ENCODE data around the gene TBC1D2.
"Not testable (repeated sequence)": the region's sequence is repeated elsewhere in the genome, so short reads cannot be mapped to it uniquely, and the experiment has no call there.

The TBC1D2 gene

GRCh38 chr9:98255578-98256296 is at the start of gene TBC1D2:
Gene TBC1D2, minus strand, starts transcription at chr9:98255649. Its CDS starts 108 bp downstream, at chr9:98255541.
- DNase-seq (ENCODE audit: low read depth in 2 of 2) = peak; percentile 93 to 96

DNA sequence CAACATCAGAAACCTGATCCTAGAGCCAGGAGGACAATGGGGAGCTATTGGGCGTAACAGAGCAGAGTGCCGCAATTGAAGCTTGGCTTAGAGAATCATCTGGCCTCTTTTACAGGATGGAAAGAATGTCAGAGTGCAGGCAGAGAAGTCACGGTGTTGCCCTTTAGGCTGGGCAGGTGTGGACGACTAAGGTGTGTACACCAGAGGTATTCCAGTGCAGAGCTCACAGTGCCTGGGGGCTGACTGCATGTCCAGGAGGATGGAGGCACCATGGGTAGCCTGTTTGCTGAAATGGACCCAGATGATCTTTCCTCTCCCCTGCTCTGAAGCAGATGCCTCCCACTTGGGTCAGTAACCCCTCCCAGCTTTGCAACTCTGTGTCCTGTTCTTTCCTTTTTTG is 48.9 kb upstream of the TBC1D2 start:
- no peak for DNase-seq (ENCODE audit: low read depth in 2 of 2)

- DNase-seq (ENCODE audit: low read depth in 2 of 2) = no peak
Measured at GRCh38 chr9:98303633-98304125, 48.2 kb upstream of the TBC1D2 start.

- no peak for DNase-seq (ENCODE audit: low read depth in 2 of 2)
Measured at GRCh38 chr9:98302938-98303632, 47.6 kb upstream of the TBC1D2 start.

DNA sequence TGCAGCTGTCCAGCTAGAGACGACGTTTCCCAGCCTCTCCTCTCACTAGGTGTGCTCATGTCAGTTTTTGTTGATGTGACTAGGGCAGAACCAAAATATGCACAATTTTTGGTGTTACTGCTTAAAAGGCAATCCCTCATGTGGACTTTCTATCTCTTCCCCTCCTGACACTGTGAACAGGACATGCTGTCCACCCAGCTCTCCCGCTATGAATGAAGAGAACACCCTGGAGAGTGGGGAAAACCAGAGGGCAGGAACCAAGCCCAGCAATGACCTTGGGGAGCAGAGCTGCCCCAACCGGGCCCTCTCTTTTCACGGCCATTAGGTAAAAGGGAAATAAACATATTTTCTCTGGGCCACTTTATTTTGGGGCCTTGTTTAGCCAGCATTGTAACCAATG is 46.7 kb upstream of the TBC1D2 start:
- no peak for DNase-seq (ENCODE audit: low read depth in 2 of 2)

GRCh38 chr9:98300611-98301010 is 45.2 kb upstream of the TBC1D2 start:
- no peak for DNase-seq (ENCODE audit: low read depth in 2 of 2)

DNA sequence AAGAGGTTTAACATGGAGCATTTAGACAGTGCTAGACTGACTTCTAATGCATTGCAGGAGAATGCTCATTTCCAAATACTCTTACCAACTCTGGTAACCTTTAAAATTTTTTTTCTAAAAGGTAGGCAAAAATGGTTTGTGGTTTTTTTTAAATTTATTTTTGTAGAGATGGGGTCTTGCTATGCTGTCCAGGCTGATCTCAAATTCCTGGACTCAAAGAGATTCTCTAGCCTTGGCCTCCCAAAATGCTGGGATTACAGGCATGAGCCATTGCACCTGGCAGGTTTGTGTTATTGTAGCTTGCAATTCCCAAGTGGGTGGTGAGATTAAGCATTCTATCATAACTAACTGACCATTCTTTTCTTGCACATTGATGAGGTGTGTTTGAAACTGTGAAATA is 43.0 kb upstream of the TBC1D2 start:
- DNase-seq (ENCODE audit: low read depth in 2 of 2) = no peak

DNA sequence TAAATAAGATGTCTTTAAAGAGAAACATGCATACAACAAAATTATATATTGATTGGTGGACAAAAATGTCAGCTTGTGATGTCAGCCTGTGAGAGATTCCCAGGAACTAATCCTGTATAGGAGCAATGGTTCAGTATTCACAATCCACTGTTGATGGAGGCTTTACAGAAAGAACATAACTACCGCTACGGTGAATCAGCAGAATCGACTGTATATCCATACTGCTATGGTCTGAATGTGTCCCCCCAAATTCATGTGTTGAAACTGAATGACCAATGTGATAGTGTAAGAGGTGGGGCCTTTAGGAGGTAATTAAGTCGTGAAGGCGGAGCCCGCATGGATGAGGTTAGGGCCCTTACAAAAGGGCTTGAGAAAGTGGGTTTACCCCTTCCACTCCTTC is 40.4 kb upstream of the TBC1D2 start:
- no peak for DNase-seq (ENCODE audit: low read depth in 2 of 2)

DNA sequence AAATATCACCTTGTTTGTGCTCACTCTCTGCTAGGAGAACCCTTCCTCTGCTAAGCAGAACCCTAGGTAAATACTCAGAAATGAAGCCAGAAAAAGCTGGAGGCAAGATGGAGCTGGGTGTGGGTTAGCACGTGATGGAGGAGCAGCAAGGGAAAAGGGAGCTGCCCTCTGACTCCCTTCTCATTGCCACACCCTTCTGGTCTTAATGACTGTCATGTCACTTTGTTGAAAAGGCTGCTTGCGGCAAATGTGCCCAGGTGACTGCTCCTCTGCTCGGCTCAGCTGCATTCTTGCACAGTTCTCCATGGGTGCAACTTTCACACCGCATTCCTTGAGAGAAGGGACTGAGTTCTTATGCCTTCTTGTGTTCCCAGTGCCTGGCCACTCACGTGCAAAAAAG is 36.4 kb upstream of the TBC1D2 start:
- no peak for DNase-seq (ENCODE audit: low read depth in 2 of 2)

GRCh38 chr9:98290411-98290810 is 35.0 kb upstream of the TBC1D2 start:
- no peak for DNase-seq (ENCODE audit: low read depth in 2 of 2)

GRCh38 chr9:98289614-98290201 is 34.3 kb upstream of the TBC1D2 start:
- DNase-seq (ENCODE audit: low read depth in 2 of 2) = no peak

GRCh38 chr9:98288881-98289280 is 33.4 kb upstream of the TBC1D2 start:
- no peak for DNase-seq (ENCODE audit: low read depth in 2 of 2)

DNA sequence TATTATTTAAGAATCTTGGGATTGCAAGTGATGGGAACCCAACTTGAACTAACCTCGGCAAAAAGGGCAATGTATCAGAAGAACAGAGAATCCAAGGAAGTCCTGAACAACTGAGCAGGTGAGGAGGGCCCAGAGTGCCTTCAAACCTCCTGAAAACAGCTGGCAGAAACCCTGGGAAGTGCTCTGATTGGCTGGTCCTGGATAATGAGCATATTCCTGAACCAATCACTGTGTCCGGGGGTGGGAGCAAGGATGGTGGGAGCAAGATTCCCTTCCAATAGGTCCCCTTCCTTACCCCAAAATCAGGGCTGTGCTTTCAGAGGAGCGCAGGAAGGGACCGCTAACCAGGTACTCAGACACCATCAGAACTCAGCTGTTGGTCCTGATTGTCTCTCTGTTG is 31.9 kb upstream of the TBC1D2 start:
- DNase-seq (ENCODE audit: low read depth in 2 of 2) = no peak

- DNase-seq (ENCODE audit: low read depth in 2 of 2) = no peak
Measured at GRCh38 chr9:98285446-98285845, 30.0 kb upstream of the TBC1D2 start.

- DNase-seq (ENCODE audit: low read depth in 2 of 2) = no peak
Measured at GRCh38 chr9:98284754-98285153, 29.3 kb upstream of the TBC1D2 start.

DNA sequence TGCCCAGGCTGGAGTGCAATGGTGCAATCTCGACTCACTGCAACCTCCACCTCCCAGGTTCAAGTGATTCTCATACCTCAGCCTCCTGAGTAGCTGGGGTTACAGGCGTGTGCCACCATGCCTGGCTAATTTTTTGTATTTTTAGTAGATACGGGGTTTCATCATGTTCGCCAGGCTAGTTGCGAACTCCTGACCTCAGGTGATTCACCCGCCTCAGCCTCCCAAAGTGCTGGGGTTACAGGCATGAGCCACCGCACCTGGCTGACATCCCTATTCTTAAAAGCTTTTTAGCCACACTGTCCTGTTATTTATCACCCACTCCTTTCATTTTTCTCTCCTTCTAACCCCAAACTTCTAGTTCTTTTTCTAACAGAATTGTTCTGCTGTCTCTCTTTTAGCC is 27.7 kb upstream of the TBC1D2 start:
- DNase-seq (ENCODE audit: low read depth in 2 of 2) = not testable (repeated sequence)

DNA sequence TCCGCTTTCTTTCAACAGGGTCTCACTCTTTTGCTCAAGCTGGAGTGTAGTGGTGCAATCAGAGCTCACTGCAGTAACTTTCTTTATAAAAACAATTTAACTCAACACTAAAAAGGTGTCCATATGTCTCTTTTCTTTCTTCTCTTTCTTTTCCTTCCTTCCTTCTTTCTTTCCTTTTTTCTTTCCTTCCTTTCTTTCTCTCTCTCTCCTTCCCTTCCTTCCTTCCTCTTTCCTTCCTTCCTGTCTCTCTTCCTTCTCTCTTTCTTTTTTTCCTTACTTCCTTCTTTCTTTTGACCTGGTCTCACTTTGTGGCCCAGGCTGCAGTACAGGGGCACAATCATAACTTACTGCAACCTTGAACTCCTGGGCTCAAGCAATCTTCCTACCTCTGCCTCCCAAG is 25.8 kb upstream of the TBC1D2 start:
- no peak for DNase-seq (ENCODE audit: low read depth in 2 of 2)

DNA sequence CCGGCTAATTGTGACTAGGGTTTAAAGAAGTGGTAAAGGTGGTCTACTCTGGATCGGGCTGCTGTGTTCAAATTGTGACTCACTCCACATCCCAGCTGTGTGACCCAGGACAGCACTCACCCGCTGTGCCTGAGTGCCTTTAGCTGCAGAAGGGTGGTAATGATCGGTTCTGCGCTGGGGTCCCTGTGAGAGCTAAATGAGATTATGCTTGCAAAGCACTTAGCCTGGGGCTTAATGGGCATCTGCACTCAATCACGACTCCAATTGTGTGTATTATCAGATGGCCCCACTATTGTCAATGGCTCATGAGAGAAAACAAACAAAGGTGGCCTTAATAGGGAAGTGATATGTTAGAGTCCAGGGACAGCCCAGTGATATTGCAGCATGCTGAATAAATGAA is 25.1 kb upstream of the TBC1D2 start:
- no peak for DNase-seq (ENCODE audit: low read depth in 2 of 2)

DNA sequence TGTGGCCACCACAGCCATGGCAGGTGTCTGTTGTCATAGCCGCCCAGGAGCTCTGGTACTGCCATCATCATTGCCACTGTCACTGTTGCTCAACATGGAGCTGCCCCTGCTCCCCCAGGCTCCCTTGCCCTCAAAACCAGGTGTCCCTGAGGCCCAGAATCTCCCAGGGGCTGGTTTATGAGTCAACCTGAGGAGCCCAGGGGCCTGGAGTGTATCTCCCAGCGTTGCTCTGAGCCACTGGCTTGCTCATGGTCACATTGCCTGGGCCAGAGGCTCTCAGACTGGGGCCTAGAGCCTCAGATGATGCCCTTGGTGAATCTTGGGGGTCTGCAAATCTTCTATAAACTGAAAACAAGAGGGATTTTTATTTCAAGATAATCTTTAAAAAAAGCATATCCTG is 24.7 kb upstream of the TBC1D2 start:
- DNase-seq (ENCODE audit: low read depth in 2 of 2) = no peak

DNA sequence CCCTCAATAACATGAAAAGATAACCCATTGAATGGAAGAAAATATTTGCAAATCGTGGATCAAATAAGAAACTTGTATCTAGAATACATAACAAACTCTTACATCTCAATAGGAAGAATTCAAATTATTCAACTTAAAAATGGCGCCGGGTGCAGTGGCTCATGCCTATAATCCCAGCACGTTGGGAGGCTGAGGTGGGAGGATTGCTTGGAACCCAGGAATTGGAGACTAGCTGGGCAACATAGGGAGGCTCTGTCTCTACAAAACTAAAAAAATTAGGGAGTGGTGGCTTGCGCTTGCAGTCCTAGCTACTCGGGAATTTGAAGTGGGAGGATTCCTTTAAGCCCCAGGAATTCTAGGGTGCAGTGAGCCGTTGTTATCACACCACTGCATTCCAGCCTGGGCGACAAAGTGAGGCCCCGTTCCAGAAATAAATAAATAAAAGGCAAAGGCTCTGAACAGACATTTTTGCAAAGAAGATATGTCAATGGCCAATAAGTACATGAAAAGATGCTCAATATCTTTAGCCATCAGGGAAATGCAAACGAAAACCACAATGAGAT is 21.5 kb upstream of the TBC1D2 start:
- DNase-seq (ENCODE audit: low read depth in 2 of 2) = no peak

DNA sequence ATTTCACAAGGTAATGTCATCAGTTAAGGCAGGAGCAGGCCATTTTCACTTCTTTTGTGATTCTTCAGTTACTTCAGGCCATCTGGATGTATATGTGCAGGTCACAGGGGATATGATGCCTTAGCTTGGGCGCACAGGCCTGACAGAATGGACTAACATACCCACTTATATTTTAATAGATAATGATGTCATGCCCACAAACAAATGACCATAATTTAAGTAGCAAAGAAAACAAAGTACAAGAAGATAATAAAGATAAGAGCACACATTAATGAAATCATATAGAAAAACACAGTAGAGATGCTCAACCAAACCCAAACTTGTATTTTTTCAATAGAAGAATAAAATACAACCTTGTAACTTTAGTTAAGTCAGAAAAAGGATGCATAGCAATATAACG is 19.7 kb upstream of the TBC1D2 start:
- no peak for DNase-seq (ENCODE audit: low read depth in 2 of 2)

GRCh38 chr9:98272083-98272482 is 16.6 kb upstream of the TBC1D2 start:
- no peak for DNase-seq (ENCODE audit: low read depth in 2 of 2)

DNA sequence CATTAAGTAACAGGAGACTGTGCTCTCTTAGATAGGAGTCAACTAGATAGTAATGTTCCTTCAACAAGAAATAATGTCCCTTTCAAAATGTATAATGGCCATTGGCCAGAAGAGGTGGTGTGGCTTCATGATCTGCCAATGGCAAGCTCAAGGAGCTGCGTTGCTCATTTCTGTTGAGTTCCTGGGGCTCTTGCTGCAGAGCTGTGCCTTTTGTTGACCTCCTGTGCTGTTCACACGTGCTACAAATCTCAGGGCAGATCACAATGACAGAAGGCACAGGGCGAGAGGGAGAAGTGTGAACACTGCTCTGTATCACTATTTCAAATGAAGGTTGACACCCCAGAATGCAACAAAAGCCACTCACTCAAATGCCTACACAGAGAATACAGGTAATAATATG is 16.0 kb upstream of the TBC1D2 start:
- no peak for DNase-seq (ENCODE audit: low read depth in 2 of 2)
